Left renal pelvis (tissue), 4 donors: ENCODE results near the gene SLC25A34. TPM values are rescaled to one million over a fixed set of nuclear protein-coding genes. Genes with fewer than 3 reads are reported as not detected.
"Not testable (repeated sequence)": the region's sequence is repeated elsewhere in the genome, so short reads cannot be mapped to it uniquely, and the experiment has no call there.

Experiments
- DNase-seq, 4 donors: peaks; one replicate each; pipeline ENCODE4 v3.0.0-alpha.2; 2013; ENCODE audit warnings: low read depth in 4 of 4, low spot score in 3 of 4
- polyA plus RNA-seq, 4 donors: library from polyadenylated mRNA; unstranded; fragments of 120-200 nt; gene quantifications; one replicate each; pipeline ENCODE4 v1.2.1, GENCODE V29; 2013; ENCODE audit not compliant: insufficient read length in 4 of 4

SLC25A34 gene
- 1 to 10 TPM; 1.3 to 4.7 (median 2.5) TPM for polyA plus RNA-seq

DNA sequence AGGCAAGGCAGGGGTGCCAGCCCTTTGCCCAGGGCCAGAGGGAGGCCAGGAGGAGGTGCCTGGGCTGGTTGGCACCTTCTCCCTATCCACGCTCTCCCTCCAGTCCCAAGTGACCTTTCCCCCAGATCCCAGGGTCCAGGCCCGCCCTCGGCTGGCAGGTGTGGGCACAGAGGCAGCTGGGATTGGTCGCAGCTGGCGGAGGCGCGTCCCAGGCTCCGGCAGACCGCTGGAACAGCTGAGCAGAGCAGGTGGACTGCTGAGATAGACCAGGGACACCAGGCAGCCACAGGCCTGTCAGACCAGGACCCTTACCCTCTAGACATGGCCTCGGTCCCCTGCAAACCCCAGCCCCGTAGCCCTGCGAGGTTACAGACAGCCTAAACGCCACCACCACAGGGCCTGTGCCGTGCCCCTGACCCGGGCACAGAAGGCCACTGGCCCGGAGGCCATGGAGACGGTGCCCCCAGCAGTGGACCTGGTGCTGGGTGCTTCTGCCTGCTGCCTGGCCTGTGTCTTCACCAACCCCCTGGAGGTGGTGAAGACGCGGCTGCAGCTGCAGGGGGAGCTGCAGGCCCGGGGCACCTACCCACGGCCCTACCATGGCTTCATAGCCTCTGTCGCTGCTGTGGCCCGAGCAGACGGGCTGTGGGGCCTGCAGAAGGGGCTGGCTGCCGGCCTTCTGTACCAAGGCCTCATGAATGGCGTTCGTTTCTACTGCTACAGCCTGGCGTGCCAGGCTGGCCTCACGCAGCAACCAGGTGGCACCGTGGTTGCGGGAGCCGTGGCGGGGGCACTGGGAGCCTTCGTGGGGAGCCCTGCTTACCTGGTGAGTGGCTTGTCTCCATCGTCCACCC, at the start of gene SLC25A34:
Gene SLC25A34, plus strand, starts transcription at position 221 of the 854 bp plus-strand sequence. Its CDS starts 228 bp downstream, at position 449.
- peak in 1 of 4 donors; percentile 29 for DNase-seq

DNA sequence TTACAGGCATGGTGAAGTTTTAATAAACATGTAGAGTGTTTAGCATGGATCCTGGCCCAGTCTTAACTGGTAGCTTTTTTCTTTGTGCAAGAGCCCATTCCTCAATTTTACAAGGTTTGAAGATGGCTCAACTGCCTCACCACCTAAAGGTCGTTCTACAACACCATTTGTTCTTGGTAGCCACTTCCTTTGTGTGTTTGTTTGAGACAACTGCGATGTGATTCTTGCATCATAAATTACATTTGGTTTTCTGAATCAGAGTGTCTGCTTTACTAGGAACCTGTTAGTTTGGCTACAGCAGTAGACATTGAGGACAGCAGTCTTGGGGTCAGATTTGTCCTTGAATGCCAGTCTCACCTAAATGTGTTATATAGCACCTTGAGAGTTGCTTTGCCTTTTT, 48.6 kb upstream of the SLC25A34 start:
- DNase-seq = no peak

DNA sequence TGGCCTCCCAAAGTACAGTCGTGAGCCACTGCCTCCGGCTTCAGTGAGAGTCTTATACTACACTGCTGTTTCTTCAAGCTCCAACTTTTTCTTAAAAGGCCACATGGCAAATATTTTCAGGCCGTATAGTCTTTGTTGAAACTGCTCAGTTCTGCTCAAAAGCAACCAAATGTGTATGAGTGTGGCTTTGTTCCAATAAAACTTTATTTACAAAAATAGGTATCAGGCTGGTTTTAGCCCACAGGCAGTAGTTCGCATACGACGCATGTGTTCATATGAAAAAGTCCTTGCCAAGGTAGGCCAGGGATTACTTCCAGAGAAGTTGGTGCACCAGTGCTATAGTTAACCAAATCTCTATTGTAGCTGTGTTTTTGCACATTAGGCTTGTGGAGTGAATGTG, 45.7 kb upstream of the SLC25A34 start:
- DNase-seq = no peak

DNA sequence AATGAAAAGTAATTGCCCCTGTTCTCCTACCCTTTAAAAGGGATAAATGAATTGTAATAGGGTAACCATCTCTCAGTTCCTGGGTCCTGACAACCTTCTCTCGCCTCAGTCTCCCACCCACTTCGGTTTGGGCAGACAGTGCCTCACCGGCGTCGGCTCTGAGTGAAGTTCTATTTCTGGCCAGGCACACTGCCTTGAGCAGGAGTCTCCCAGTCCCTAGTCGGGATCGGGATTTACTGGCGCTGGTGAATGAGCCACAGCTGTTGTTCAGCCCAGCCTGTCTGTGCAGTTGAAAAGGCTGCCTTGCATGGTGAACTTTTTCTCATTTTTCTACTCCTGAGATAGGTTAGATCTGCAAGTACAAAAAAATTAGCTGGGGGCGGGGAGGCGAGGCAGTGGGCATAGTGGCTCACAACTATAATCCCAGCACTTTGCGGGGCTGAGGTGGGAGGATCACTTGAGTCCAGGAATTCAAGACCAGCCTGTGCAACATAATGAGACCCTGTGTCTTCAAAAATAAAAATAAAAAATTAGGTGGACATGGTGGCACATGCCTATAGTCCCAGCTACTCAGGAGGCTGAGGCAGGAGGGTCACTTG, 44.5 kb upstream of the SLC25A34 start:
- no peak for DNase-seq

DNA sequence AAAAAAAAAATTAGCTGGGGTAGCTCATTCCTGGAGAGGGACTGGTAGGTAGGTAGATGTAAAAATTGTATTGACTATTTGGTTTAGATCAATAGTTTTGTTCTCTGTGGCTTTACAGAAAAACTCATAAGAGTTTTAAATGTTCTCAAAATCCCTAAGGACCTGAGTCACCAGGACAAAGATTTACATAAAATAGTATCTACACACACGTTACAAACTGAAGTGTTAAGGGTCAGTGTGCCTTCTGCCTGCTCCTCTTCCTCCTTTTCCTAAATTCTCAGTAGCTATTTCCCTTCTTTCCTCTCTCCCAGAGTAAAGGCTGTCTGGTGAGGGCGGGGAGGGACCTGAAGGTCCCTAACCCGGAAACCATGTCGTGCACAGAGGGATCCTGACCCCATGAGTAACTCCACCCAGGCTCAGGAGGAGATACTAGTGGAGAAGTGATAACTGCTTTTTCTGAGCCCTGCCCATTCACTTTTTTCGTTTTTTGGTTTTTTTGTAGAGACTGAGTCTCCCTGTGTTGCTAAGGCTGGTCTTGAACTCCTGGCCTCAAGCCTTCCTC, 43.9 kb upstream of the SLC25A34 start:
- no peak for DNase-seq

DNA sequence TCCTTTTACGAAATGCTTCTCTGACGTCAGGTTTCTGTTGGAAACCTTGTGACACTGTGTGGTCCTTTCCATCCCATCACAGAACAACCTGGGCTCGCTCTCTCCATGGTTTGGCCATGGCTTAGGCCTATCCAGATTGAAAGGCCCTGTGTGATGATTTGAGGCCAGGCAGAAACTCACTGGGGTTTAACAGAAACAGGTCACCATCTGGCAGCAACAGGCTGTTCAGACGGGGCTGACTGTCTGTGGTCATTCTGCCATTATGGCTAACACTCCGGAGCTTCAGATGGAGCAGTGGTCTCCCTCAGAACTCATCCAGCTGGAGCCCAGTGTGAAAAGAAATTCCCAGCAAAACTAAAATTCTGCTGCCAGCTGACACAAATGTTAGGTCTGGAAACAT, 42.7 kb upstream of the SLC25A34 start:
- DNase-seq = no peak

DNA sequence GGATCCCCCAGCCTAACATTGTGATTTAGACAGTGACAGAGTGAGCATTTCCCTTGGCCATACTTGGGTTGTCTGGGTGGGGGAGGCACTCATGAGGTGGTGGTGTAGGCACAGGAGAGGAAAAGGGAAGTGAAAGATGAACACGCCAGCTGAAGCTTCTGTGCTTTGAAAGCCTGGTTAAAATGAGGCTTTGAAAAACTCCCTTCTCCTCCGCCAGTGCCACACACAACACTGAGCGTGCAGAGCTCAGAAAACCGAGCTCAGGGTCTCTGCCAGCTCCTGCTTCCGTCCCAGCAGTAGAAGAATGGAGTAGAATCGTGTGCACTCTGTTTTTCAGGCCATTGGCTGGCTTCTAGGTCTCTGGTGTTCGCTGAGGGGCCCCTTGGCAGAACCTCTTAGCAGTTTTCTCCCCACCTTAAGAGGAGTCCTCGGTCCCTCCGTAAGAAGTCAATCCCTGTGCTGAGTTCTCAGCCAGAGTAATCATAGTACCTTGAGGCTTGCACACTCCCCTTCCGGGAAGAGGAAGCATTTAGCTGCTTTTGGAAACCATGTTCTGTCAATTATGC, 39.0 kb upstream of the SLC25A34 start:
- DNase-seq = no peak

DNA sequence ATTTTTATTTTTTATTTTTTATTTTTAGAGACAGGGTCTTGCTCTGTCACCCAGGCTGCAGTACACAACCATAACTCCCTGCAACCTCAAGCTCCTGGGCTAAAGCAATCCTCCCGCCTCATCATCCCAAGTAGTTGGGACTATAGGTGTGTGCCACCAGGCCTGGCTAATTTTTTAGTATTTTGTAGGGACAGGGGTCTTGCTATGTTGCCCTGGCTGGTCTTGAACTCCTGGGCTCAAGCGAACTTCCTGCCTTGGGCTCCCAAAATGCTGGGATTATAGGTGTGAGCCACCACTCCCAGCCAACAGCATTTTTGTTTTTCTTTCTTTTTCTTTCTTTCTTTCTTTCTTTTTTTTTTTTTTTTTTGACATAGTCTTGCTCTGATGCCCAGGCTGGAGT, 37.9 kb upstream of the SLC25A34 start:
- no peak for DNase-seq

DNA sequence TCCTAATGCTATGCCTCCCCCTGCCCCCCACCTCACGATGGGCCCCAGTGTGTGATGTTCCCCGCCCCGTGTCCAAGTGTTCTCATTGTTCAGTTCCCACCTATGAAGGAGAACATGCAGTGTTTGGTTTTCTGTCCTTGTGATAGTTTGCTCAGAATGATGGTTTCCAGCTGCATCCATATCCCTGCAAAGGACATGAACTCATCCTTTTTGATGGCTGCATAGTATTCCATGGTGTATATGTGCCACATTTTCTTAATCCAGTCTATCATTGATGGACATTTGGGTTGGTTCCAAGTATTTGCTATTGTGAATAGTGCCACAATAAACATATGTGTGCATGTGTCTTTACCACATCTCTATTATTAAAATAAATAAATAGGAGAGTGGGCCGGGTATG, 36.7 kb upstream of the SLC25A34 start:
- not testable (repeated sequence) for DNase-seq

DNA sequence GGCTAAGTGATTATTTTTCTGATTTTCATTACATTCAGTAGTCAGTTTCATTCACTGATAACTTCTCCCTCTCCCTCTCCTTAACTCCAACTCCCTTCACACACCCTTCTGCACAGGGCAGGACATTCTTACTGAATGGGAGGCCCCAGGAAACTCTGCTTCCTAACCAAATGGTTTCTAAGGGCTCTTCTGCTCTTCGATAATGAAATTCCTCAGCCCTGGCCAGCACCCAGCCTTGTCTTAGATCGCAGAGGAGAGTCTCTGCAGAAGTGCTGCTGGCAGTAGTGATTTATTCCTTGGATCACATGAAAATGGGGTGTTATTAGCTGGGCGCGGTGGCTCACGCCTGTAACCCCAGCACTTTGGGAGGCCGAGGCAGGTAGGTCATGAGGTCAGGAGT, 35.5 kb upstream of the SLC25A34 start:
- DNase-seq = no peak

DNA sequence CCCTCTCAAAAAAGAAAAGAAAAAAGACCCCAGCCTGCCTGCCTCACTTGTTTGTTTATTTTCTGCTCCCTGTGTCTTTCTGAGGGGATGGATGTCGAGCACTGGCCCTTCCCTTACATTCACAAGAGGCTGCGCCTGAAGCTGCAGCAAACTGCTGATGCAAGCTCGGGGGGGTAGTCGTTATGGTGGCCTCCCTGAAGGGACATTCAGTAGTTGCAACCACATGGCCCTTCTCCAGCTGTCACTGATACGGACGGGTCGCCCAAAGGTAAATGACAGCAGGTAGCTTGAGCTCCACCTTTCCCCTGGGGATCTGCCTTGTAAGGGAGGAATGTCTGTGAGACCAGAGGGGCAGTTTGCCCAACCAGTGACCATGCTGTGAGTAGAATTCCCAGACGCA, 34.3 kb upstream of the SLC25A34 start:
- DNase-seq = no peak

DNA sequence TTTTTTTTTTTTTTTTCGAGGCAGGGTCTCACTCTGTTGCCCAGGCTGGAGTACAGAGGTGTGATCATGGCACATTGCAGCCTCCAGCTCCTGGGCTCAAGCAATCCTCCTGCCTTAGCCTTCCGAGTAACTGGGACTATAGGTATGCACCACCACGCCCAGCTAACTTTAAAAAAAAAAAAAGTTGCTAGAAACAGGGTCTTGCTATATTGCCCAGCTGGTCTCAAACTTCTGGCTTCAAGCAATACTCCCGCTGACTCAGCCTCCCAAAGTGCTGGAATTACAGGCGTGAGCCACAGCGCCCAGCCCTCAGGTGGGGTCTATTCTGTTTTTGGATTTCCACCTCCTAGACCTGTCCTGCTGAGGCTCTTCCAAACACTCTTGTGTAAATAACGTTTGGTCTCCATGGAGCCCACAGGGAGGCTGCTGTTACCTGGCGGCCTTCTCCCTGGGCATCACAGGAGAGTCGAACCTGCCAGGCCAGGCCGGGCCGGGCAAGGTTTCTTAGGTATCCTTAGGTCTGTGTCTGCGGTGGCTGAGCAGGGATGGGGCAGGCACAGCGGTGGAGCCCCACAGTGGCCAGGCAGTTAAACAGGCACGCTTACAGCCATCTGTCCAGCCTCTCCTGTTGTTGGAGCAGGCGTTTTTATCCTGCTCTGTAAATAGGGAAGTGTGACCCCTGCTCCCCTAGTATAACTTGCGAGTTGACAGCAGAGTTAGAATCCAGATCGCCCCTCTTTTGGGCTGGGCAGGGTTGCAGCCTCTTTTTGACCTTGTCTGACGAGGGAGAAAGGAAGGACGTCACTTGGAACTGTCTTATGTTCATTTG, 33.1 kb upstream of the SLC25A34 start:
- no peak for DNase-seq

DNA sequence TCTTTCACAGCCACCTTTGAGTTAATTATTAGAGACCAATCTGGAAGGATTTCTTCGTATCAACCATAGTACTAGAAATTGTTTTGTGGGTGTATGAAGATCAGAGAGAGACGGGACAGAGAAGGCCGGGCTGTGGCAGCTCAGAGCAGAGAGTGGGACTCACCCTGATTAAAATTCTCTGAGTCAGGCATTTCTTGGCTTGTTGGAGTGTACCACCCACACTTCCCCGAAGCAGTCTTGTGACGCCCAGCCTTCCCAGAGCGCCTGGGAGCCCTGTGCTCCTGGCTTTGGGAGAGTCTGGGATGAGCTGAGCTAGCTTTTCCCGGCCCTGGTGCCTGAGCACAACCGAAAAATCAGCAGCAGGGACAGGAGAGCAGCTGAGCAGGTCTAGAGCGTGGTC, 32.5 kb upstream of the SLC25A34 start:
- DNase-seq = peak in 1 of 4 donors; percentile 46

DNA sequence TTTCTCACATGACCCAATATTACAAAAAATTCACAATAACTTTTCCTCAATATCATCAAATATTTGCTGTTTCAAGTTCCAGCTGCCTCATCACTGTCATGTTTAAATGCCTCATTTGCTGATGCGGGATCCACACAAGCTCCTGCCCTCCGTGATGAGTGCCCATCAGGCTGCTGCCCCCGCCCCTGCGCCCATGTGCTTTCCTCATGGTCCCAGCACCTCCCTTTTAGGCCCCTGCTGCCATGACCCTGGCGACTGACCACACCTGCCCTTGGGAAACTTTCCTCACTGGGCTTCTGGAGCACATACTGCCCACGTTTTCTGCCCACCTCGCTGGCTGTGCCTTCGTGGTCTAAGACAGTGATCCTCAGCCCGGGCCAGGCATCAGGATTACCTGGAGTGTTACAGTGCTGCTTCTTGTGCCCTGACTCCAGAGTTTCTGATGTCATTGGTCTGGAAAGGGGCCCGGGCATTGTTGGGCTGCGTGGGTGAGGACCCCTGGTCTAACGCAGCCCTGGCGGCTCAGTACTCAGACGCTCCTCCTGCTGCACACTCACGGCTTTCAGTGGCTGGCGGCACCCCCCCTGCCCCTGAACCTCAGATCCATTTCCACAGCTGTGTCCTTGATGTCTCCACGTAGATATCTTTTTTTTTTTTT, 31.4 kb upstream of the SLC25A34 start:
- DNase-seq = no peak

DNA sequence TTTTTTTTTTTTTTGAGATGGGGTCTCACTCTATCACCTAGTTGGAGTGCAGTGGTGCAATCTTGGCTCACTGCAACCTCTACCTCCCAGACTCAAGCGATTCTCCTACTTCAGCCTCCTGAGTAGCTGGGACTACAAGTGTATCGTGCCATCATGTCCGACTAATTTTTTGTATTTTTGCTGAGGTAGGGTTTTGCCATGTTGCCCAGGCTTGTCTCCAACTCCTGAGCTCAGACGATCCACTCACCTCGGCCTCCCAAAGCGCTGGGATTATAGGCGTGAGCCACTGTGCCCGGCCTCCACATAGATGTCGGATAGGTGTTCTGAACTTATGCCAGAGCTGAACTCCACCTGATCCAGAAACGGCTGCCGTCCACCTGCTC, 30.9 kb upstream of the SLC25A34 start:
- DNase-seq = no peak

DNA sequence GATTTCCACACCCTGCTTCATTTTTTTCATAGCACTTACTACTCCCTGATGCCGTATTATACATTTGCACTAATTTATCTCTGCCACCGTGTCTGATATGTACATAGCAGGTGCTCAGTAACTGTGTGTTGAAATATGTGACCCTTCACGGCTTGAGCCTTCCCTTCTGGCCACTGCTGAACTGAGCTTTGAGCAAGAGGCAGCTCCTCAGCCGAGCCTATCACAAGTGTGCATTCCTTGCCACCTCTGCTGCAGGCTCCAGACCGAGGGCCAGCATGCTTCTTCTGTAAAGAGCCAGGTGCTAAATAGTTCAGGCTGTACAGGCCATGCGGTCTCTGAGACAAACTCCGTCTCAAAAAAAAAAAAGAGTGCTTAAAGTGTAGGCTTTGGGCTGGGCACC, 29.3 kb upstream of the SLC25A34 start:
- DNase-seq = no peak

DNA sequence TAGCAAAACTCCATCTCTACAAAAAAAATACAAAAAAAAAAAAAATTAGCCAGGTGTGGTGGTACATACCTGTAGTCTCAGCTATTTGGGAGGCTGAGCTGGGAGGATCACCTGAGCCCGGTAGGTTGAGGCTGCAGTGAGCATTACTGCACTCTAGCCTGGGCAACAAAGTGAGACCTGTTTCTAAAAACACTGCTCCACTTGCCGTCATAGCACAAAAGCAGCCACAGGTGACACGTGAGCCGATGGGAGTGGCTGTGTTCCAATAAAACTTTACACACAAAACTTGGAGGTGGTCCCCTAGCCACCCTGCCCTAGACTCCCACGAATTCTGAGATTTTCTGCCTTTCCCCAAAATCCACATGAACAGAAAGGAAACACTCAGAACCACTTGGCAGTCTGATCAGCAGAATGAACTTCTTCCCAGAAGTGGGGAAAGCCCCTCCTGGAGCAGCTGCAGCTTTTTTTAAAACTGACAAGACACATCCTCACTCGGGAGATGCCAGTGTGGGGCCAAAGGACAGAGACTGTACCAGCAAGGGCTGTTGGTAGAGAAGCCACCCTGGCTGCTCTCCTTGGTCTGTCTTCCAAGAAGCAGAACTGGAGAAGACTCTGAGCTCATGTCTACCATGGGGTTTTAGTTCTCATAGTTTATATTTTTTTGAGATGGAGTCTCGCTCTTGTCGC, 28.7 kb upstream of the SLC25A34 start:
- DNase-seq = no peak

DNA sequence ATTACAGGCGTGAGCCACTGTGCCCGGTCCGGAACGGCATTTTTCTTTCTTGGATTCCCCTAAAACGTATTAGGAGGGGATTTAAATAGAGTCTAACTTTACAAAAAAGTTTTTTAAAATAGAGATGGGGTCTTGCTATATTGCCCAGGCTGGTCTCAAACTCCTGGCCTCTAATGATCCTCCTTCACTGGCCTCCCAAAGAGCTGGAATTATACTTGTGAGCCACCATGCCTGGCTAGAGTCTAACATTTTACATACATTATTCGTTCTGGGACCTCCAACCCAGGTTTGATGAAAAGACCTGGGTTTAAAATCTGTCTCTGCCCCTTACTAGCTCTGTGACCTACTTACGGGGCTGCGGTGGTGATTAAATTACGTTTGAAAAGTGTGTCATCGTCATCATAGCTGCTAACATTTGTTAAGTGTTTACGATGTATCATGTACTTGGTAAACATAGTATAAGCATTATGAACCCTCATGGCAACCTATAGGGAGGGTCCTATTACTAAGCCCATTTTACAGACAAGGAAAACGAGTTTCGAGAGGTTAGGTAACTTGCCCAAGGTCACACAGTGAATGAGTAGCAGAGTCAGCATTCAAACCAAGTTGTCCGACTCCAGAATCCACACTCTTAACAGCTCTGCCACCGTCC, 27.4 kb upstream of the SLC25A34 start:
- DNase-seq = no peak

DNA sequence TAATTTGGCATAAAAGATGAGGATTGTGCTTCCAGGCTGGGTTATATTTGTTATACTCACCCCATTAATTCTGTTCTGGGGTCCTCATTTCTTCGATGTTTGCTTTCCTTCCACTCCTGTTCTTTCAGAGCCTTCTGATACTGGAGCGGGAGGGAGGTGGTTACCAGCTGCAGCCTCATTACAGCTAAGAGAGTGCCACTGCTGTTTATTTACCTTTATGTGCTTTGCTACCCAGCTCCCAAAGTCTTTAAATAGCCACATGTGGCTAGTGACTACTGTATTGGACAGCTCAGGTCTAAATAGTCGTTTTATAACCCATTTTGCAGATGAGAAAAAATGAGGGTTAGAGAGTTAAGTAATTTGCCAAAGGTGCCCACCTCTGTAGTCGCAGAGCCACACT, 26.8 kb upstream of the SLC25A34 start:
- no peak for DNase-seq
